Right lobe of liver (tissue), 6 donors: ENCODE measurements around the gene OBSL1. TPM values are rescaled to one million over a fixed set of nuclear protein-coding genes. Genes with fewer than 3 reads are reported as not detected.

ENCODE experiments used
- ATAC-seq, 4 donors: fragments of 200-7000 bp; cut with Tn5 transposase; one replicate each; pipeline ENCODE4 v1.9.1; 2020; ENCODE audit warnings: mild to moderate bottlenecking in 4 of 4, moderate library complexity in 4 of 4
- DNase-seq, 3 donors: peaks; one replicate each; pipeline ENCODE4 v3.0.0-alpha.2; 2020
- H3K27ac ChIP-seq, 3 donors: fragments of 200-600 bp; one replicate each; pipeline ENCODE4 v1.8.0; 2022
- H3K27me3 ChIP-seq, 2 donors: fragments of 200-600 bp; one replicate each; pipeline ENCODE4 v1.8.0; 2022
- H3K36me3 ChIP-seq, 4 donors: fragments of 200-600 bp; sonication (generic) in 1 of 4; one replicate each; pipeline versions ENCODE4 v1.5.1 to v1.8.0; 2017 to 2022; ENCODE audit warnings: control low read depth in 1 of 4
- H3K4me1 ChIP-seq, 4 donors: fragments of 200-600 bp; sonication (generic) in 1 of 4; one replicate each; pipeline versions ENCODE4 v1.5.1 to v1.8.0; 2017 to 2022; ENCODE audit warnings: control low read depth in 1 of 4
- H3K4me3 ChIP-seq, 3 donors: fragments of 200-600 bp; one replicate each; pipeline ENCODE4 v1.8.0; 2022
- H3K9me3 ChIP-seq, 4 donors: fragments of 200-600 bp; sonication (generic) in 1 of 4; one replicate each; pipeline versions ENCODE4 v1.5.1 to v1.8.0; 2017 to 2022; ENCODE audit warnings: control low read depth in 1 of 4
- POLR2A ChIP-seq: fragments of 450-650 bp; IDR thresholded peaks from one replicate; pipeline ENCODE4 v1.6.1; 2017; ENCODE audit warnings: antibody characterized with exemption, mild to moderate bottlenecking
- WGBS: methylation state at CpG from one replicate; pipeline ENCODE4 v1.1.6; 2018; ENCODE audit warnings: low coverage, low lambda C conversion rate; ENCODE audit not compliant: insufficient coverage; ENCODE audit errors: missing lambda C conversion rate; 5-methylcytosine and 5-hydroxymethylcytosine counted together
- intact Hi-C, 2 donors: fragments of 100-400 bp; cut with DNase I; formaldehyde crosslinking; loops; one replicate each; pipeline versions ENCODE4 v1.11.2 to v1.14.1; 2022
- total RNA-seq, 6 experiments: library from RNA; depleted of rRNA in 2 of 6; stranded (reverse); fragments of >200 nt in 2 of 6; fragmentation: NEBNext Ultra II Directional in 3 of 6; extraction: Animal tissue kit (Norgen Biotek cat#: 25700) in 3 of 6; gene quantifications; one replicate each; pipeline versions ENCODE4 v1.1.0 to v1.2.4, GENCODE V29; 2016 to 2023
- TF ChIP-seq, protein P1 (sequence below), 4 donors: fragments of 200-600 bp in 3 of 4; fragments of 450-650 bp in 1 of 4; IDR thresholded peaks; one replicate each; pipeline versions ENCODE4 v1.5.1 to v1.8.0; 2016 to 2022; ENCODE audit warnings: antibody characterized with exemption in 4 of 4, mild to moderate bottlenecking in 2 of 4
- donor health status: DM: no; HTN: yes; CAD: no.
- donor health status: DM: no; HTN: no; CAD: no.
- donor health status: DM: no; HTN: no; CAD: no.
- donor health status: DM: no; HTN: yes; CAD: no.
- donor health status: DM: no; HTN: yes; CAD: no.

The OBSL1 gene
- total RNA-seq, 6 experiments from 2014 or later = 27.0 to 42.5 (median 39.4) TPM

DNA sequence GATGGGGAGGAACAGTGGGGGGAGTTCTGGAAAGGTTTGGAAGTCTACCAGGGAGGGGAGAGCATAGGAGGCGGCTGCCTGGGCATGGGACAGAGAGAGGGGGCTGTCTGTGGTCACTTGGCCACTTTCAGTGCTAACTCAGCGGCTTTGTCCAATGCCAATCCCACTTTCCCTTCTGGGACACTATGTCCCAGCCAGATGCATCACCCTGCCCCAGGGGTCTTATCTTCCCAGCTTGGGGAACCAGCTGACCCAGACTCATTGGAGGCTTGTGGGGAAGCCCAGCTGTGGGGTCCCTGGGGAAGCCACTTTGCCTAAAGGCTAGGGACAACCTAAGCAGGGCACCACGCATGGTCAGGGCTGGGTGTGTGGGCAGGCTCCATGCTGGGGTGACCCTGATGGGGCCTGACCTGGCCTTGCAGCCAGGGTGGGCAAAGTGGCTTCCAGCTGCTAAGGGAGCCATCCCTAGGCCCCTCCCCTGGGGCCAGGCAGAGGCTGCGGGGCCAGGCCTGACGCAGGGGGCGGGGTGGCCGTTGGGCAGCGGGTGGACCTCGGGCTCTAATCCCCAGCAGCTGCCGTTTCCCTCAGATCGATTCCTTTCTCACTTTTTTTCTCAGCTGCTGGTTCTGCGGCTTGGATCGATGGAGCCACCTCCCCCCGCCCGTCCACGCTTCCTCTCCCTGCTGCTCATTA lies 58.7 kb downstream of the OBSL1 start:
- H3K27ac ChIP-seq = no peak overlapping the region
- peaks cover 0 to 3% (median 0%) of the 10 kb centered on the region in 4 donors for H3K4me1 ChIP-seq
- H3K4me3 ChIP-seq = no peak overlapping the region
- no peaks in the 10 kb centered on the region for H3K27me3 ChIP-seq
- 12% methylated on average over 13 of the region's 16 CpGs for WGBS
- DNase-seq (no peak), ATAC-seq (no peak)
- no peaks in the 10 kb centered on the region for H3K9me3 ChIP-seq
- TF ChIP-seq, protein P1, sequence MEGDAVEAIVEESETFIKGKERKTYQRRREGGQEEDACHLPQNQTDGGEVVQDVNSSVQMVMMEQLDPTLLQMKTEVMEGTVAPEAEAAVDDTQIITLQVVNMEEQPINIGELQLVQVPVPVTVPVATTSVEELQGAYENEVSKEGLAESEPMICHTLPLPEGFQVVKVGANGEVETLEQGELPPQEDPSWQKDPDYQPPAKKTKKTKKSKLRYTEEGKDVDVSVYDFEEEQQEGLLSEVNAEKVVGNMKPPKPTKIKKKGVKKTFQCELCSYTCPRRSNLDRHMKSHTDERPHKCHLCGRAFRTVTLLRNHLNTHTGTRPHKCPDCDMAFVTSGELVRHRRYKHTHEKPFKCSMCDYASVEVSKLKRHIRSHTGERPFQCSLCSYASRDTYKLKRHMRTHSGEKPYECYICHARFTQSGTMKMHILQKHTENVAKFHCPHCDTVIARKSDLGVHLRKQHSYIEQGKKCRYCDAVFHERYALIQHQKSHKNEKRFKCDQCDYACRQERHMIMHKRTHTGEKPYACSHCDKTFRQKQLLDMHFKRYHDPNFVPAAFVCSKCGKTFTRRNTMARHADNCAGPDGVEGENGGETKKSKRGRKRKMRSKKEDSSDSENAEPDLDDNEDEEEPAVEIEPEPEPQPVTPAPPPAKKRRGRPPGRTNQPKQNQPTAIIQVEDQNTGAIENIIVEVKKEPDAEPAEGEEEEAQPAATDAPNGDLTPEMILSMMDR (IDR thresholded peaks at IDR 0.05) = no peak
- TF ChIP-seq POLR2A = no peak
- intact Hi-C loops = no loop called here
- no peaks in the 10 kb centered on the region for H3K36me3 ChIP-seq

DNA sequence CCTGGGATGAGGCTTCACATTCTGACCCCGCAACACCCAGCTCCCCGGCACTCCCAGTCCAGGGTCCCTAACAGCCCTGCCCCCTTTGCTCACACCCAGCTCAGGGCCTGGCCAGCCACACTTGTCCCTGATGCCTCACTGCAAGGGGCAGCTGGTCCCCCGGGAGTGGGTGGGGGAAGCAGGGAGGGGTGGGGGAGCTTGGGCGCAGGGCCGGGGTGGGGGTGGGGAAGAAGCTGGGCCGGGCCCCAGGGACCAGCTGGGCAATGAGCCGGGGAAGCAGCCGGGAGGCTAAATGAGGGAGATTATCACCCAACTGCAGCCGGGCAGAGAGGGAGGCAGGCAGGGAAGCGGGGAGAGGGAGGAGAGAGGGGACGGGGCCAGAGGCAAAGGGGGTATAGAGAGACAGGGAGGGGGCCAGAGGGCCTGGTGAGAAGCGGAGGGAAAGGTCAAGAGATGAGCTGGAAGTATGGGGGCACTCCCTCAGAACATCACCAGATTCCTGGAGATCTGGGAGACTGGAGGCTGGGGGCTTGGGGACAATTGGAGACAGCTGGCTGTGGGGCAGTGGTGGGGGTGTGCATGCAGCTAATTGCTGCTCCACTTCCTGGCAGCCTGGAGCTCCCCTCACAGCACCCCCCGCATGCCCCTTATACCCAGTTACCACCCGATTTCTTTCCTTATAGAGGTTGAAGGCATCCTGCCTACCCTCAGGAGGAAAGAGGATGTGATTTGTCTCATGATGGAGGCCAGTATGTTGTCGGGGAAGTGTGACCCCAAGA lies 59.6 kb downstream of the OBSL1 start:
- no peak for TF ChIP-seq POLR2A
- TF ChIP-seq, protein P1 (IDR thresholded peaks at IDR 0.05) = no peak
- no peaks in the 10 kb centered on the region for H3K36me3 ChIP-seq
- DNase-seq (no peak), ATAC-seq (no peak)
- H3K4me1 ChIP-seq = peaks cover 0 to 3% (median 0%) of the 10 kb centered on the region in 4 donors
- no peaks in the 10 kb centered on the region for H3K9me3 ChIP-seq
- 21% methylated on average over 13 of the region's 15 CpGs for WGBS
- H3K27ac ChIP-seq = no peak overlapping the region
- intact Hi-C loops = no loop called here
- H3K27me3 ChIP-seq = no peaks in the 10 kb centered on the region
- H3K4me3 ChIP-seq = no peak overlapping the region

DNA sequence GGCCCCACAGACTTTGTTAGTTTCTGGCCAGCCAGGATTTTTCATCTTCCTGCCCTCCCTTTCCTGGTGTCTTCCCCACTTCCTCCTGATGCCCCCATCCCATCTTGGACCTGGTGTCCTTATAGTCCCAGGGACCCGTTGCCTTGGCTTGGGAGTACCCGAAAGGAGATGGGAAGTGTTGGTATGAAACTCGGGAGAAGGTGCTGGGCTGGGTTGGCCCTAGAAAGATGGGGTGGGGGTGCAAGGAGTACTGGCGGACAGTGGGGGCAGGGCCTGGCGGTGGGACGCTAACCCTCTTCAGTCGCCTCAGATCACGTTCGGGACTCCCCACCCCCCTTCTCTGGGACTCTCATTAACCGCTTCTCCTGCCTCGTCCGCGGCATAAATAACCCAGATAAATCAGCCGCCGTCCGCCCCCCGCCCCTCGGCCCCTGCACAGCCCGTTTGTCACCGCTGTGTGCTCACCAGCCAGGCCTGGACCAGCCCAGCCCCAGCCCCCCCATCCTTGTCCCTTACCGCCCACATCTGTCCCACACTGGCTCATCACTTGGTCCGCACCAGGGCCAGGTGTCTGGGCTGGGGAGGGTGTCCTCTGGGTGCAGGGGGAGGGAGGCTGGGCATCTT lies 60.7 kb downstream of the OBSL1 start:
- Histone ChIP-seq H3K9me3 (no peaks in the 10 kb centered on the region), H3K27me3 (no peaks in the 10 kb centered on the region), H3K27ac (no peak overlapping the region), H3K4me3 (no peak overlapping the region), H3K4me1 (peaks cover 0 to 3% (median 0%) of the 10 kb centered on the region in 4 donors), H3K36me3 (peaks cover 0 to 9% (median 0%) of the 10 kb centered on the region in 4 donors)
- DNase-seq = no peak
- ATAC-seq = no peak
- TF ChIP-seq, protein P1 (IDR thresholded peaks at IDR 0.05) = no peak
- TF ChIP-seq POLR2A = no peak
- WGBS = 6% methylated on average over 16 of the region's 22 CpGs
- intact Hi-C loops = no loop called here

DNA sequence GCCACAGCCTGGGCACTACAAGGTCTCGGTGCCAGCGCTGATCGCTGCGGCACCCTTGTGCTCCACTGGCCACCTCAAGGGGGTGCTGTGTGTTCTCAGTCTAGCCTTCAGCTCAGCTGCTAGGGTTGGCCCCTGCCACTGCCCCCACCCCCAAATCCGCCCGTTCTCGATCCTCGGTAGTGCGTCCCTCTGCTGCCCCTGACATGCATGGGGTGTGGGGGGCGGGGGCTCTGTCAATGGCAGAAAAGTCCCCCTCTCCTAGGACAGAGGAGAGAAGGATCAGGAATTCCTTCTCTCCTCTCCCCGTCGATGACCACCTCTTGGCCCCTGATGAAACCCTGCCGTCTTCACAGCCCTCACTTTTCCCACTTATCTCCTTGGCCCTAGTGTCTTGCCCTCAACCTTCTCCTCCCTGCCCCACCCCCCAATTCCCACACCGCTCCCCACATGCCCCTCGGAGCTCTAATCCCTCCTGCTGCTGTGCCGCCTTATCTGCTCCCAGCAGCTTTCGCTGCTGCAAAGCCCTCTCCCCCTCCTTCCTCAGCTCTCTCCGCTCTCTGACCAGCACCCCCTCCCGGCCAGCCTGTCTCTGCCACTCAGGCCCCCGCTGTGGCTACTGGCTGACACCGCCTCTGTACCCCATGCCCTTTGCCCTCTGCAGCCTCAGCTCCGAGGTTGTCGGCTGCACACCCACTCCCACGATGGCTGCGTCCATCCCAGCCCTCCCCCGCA lies 61.4 kb downstream of the OBSL1 start:
- 2% methylated on average over 16 of the region's 26 CpGs for WGBS
- ATAC-seq (peak; percentile 76 to 83 (median 80)), DNase-seq (peak in 2 of 3 donors; percentile 54 to 56)
- TF ChIP-seq, protein P1 (IDR thresholded peaks at IDR 0.05) = peak; percentile 32 to 59 (median 54)
- TF ChIP-seq POLR2A = no peak
- no peak overlapping the region for H3K27ac ChIP-seq
- H3K4me1 ChIP-seq = peaks cover 0 to 3% (median 0%) of the 10 kb centered on the region in 4 donors
- H3K27me3 ChIP-seq = no peaks in the 10 kb centered on the region
- H3K36me3 ChIP-seq = peaks cover 0 to 9% (median 0%) of the 10 kb centered on the region in 4 donors
- H3K9me3 ChIP-seq = no peaks in the 10 kb centered on the region
- no peak overlapping the region for H3K4me3 ChIP-seq
- intact Hi-C loops = no loop called here
